SK-N-SH (cell line): ENCODE results near the gene LRIG1.

Source experiments
- EP300 ChIP-seq, 2 experiments: IDR thresholded peaks; 2 replicates each; pipeline versions ENCODE4 v1.4.0 to v1.6.1; 2012; ENCODE audit warnings: borderline replicate concordance in 1 of 2, low read depth in 1 of 2, low read length in 1 of 2
- EZH2phosphoT487 ChIP-seq: fragments of 200-600 bp; sonication (generic); IDR thresholded peaks from 2 replicates; pipeline ENCODE4 v1.6.1; 2017; ENCODE audit warnings: low read depth, mixed run types, mild to moderate bottlenecking, antibody characterized with exemption, moderate library complexity, borderline replicate concordance
- FOSL2 ChIP-seq: IDR thresholded peaks from 2 replicates; pipeline ENCODE4 v1.4.0; 2012; ENCODE audit warnings: low read depth, mild to moderate bottlenecking, moderate library complexity, borderline replicate concordance
- FOXJ3 ChIP-seq: sonication (generic); formaldehyde crosslinking; IDR thresholded peaks from 2 replicates; pipeline ENCODE4 v1.5.1; 2020; ENCODE audit warnings: mild to moderate bottlenecking, missing genetic modification reagents
- GABPA ChIP-seq: IDR thresholded peaks from 2 replicates; pipeline ENCODE4 v1.4.0; 2012; ENCODE audit warnings: low read depth, mild to moderate bottlenecking
- MAX ChIP-seq: IDR thresholded peaks from 2 replicates; pipeline ENCODE4 v1.4.0; 2012; ENCODE audit warnings: low read depth
- POLR2AphosphoS5 ChIP-seq: IDR thresholded peaks from 2 replicates; pipeline ENCODE4 v1.6.1; 2012; ENCODE audit warnings: low read depth, low read length
- RCOR1 ChIP-seq: fragments of 150-350 bp; IDR thresholded peaks from 2 replicates; pipeline ENCODE4 v1.6.1; 2017; ENCODE audit warnings: antibody characterized with exemption, low read length
- TAF1 ChIP-seq: IDR thresholded peaks from 2 replicates; pipeline ENCODE4 v1.6.1; 2012; ENCODE audit warnings: low read depth, mild to moderate bottlenecking, low read length, moderate library complexity, borderline replicate concordance
- TF ChIP-seq, protein P1 (sequence below): fragments of 200-600 bp; sonication (generic); IDR thresholded peaks from 2 replicates; pipeline ENCODE4 v1.6.1; 2017; ENCODE audit warnings: antibody characterized with exemption, mild to moderate bottlenecking, moderate library complexity

GRCh38 chr3:66454464-66454859 is 46.4 kb downstream of the LRIG1 start:
- no peak for TF ChIP-seq EZH2phosphoT487
- TF ChIP-seq, protein P1, sequence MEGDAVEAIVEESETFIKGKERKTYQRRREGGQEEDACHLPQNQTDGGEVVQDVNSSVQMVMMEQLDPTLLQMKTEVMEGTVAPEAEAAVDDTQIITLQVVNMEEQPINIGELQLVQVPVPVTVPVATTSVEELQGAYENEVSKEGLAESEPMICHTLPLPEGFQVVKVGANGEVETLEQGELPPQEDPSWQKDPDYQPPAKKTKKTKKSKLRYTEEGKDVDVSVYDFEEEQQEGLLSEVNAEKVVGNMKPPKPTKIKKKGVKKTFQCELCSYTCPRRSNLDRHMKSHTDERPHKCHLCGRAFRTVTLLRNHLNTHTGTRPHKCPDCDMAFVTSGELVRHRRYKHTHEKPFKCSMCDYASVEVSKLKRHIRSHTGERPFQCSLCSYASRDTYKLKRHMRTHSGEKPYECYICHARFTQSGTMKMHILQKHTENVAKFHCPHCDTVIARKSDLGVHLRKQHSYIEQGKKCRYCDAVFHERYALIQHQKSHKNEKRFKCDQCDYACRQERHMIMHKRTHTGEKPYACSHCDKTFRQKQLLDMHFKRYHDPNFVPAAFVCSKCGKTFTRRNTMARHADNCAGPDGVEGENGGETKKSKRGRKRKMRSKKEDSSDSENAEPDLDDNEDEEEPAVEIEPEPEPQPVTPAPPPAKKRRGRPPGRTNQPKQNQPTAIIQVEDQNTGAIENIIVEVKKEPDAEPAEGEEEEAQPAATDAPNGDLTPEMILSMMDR = no peak
- no peak for TF ChIP-seq POLR2AphosphoS5
- no peak for TF ChIP-seq MAX
- no peak for TF ChIP-seq GABPA
- TF ChIP-seq FOSL2 = no peak
- no peak for TF ChIP-seq TAF1
- TF ChIP-seq RCOR1 = no peak
- no peak for TF ChIP-seq EP300 (IDR thresholded peaks at IDR 0.05; ENCODE audit: borderline replicate concordance in 1 of 2, low read depth in 1 of 2, low read length in 1 of 2)
- no peak for TF ChIP-seq FOXJ3 (CRISPR knock-in tag)
